HG03045 (cell line): ENCODE measurements around the gene STARD10.

Experiments
- ATAC-seq: cut with Tn5 transposase; IDR thresholded peaks from one replicate; pipeline ENCODE4 v1.9.1; 2021; ENCODE audit warnings: mild to moderate bottlenecking, moderate library complexity; ENCODE audit not compliant: unreplicated experiment

Gene STARD10

GRCh38 chr11:72732329-72732728 lies 61.5 kb downstream of the STARD10 start:
- ATAC-seq, result no peak

- ATAC-seq, result no peak
Observed at GRCh38 chr11:72730737-72731136, 63.1 kb downstream of the STARD10 start.

GRCh38 chr11:72730243-72730642 lies 63.6 kb downstream of the STARD10 start:
- ATAC-seq, result no peak

- no peak for ATAC-seq
Observed at GRCh38 chr11:72727521-72727920, 66.3 kb downstream of the STARD10 start.

GRCh38 chr11:72726266-72727220 lies 67.3 kb downstream of the STARD10 start:
- no peak for ATAC-seq

- ATAC-seq, result no peak
Observed at GRCh38 chr11:72725724-72726028, 68.2 kb downstream of the STARD10 start.

GRCh38 chr11:72724851-72725723 lies 68.8 kb downstream of the STARD10 start:
- ATAC-seq, result no peak

GRCh38 chr11:72724021-72724551 lies 69.8 kb downstream of the STARD10 start:
- no peak for ATAC-seq

GRCh38 chr11:72723508-72723907 lies 70.3 kb downstream of the STARD10 start:
- no peak for ATAC-seq

- ATAC-seq, result peak; percentile 82
Observed at GRCh38 chr11:72722050-72722748, 71.6 kb downstream of the STARD10 start.

- no peak for ATAC-seq
Observed at GRCh38 chr11:72721689-72722049, 72.2 kb downstream of the STARD10 start.

- no peak for ATAC-seq
Observed at GRCh38 chr11:72721276-72721675, 72.6 kb downstream of the STARD10 start.

GRCh38 chr11:72720784-72721183 lies 73.1 kb downstream of the STARD10 start:
- ATAC-seq, result no peak

- ATAC-seq, result no peak
Observed at GRCh38 chr11:72720047-72720446, 73.8 kb downstream of the STARD10 start.

- no peak for ATAC-seq
Observed at GRCh38 chr11:72719551-72719950, 74.3 kb downstream of the STARD10 start.

GRCh38 chr11:72719144-72719543 lies 74.7 kb downstream of the STARD10 start:
- no peak for ATAC-seq

- no peak for ATAC-seq
Observed at GRCh38 chr11:72718101-72718501, 75.7 kb downstream of the STARD10 start.

GRCh38 chr11:72716788-72717435 lies 76.9 kb downstream of the STARD10 start:
- no peak for ATAC-seq

- ATAC-seq, result no peak
Observed at GRCh38 chr11:72716290-72716689, 77.6 kb downstream of the STARD10 start.

GRCh38 chr11:72712841-72713240 lies 81.0 kb downstream of the STARD10 start:
- no peak for ATAC-seq
